Ishikawa (cell line): Measurements from ENCODE around the gene PARD3.

Experiments
- CEBPB ChIP-seq: IDR thresholded peaks from 2 replicates; pipeline ENCODE4 v1.6.1; 2012
- CREB1 ChIP-seq: IDR thresholded peaks from 2 replicates; pipeline ENCODE4 v1.6.1; 2012; ENCODE audit warnings: low read depth
- EGR1 ChIP-seq: IDR thresholded peaks from 2 replicates; pipeline ENCODE4 v1.6.1; 2012
- EP300 ChIP-seq: IDR thresholded peaks from 2 replicates; pipeline ENCODE4 v1.6.1; 2012; ENCODE audit warnings: borderline replicate concordance
- FOXM1 ChIP-seq: IDR thresholded peaks from 2 replicates; pipeline ENCODE4 v1.6.1; 2012; ENCODE audit warnings: low read depth, borderline replicate concordance
- NFIC ChIP-seq: IDR thresholded peaks from 2 replicates; pipeline ENCODE4 v1.6.1; 2012
- RAD21 ChIP-seq: IDR thresholded peaks from 2 replicates; pipeline ENCODE4 v1.6.1; 2012; ENCODE audit warnings: low read depth
- TAF1 ChIP-seq: IDR thresholded peaks from 2 replicates; pipeline ENCODE4 v1.6.1; 2012; ENCODE audit warnings: low read depth, mild to moderate bottlenecking
- TCF12 ChIP-seq: IDR thresholded peaks from 2 replicates; pipeline ENCODE4 v1.6.1; 2012; ENCODE audit warnings: low read depth
- TEAD4 ChIP-seq: IDR thresholded peaks from 2 replicates; pipeline ENCODE4 v1.6.1; 2012
- YY1 ChIP-seq: IDR thresholded peaks from 2 replicates; pipeline ENCODE4 v1.6.1; 2012; ENCODE audit warnings: low read depth
- ZBTB7A ChIP-seq: IDR thresholded peaks from 2 replicates; pipeline ENCODE4 v1.6.1; 2012; ENCODE audit warnings: low read depth
- TF ChIP-seq, protein P1 (sequence below): IDR thresholded peaks from 2 replicates; pipeline ENCODE4 v1.6.1; 2012; ENCODE audit warnings: low read depth, mild to moderate bottlenecking
- TF ChIP-seq, protein P2 (sequence below): IDR thresholded peaks from 2 replicates; pipeline ENCODE4 v1.6.1; 2012
- TF ChIP-seq, protein P3 (sequence below): IDR thresholded peaks from 2 replicates; pipeline ENCODE4 v1.6.1; 2012

PARD3 gene

DNA sequence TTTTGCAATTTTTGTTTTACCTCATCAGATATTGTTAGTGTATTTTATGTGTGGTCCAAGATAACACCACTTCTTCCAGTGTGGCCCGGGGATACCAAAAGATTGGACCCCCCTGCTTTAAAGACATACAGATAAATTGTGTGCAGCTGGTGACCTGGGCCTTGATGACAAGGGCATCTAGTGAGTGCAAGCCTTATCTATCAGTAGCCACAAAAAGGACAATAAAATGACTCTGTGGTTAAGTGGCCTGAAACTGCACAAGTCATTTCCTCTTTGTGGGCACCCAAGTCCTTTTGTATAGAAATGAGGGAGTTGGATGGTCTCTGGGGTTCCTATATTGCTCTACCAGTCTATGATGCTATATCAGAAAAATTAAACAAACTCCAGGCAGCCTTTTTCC, 98.1 kb downstream of the PARD3 start:
- TF ChIP-seq CREB1 = no peak
- TF ChIP-seq RAD21 = no peak
- no peak for TF ChIP-seq NFIC
- no peak for TF ChIP-seq FOXM1
- TF ChIP-seq, protein P1, sequence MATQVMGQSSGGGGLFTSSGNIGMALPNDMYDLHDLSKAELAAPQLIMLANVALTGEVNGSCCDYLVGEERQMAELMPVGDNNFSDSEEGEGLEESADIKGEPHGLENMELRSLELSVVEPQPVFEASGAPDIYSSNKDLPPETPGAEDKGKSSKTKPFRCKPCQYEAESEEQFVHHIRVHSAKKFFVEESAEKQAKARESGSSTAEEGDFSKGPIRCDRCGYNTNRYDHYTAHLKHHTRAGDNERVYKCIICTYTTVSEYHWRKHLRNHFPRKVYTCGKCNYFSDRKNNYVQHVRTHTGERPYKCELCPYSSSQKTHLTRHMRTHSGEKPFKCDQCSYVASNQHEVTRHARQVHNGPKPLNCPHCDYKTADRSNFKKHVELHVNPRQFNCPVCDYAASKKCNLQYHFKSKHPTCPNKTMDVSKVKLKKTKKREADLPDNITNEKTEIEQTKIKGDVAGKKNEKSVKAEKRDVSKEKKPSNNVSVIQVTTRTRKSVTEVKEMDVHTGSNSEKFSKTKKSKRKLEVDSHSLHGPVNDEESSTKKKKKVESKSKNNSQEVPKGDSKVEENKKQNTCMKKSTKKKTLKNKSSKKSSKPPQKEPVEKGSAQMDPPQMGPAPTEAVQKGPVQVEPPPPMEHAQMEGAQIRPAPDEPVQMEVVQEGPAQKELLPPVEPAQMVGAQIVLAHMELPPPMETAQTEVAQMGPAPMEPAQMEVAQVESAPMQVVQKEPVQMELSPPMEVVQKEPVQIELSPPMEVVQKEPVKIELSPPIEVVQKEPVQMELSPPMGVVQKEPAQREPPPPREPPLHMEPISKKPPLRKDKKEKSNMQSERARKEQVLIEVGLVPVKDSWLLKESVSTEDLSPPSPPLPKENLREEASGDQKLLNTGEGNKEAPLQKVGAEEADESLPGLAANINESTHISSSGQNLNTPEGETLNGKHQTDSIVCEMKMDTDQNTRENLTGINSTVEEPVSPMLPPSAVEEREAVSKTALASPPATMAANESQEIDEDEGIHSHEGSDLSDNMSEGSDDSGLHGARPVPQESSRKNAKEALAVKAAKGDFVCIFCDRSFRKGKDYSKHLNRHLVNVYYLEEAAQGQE = no peak
- TF ChIP-seq EP300 = no peak

DNA sequence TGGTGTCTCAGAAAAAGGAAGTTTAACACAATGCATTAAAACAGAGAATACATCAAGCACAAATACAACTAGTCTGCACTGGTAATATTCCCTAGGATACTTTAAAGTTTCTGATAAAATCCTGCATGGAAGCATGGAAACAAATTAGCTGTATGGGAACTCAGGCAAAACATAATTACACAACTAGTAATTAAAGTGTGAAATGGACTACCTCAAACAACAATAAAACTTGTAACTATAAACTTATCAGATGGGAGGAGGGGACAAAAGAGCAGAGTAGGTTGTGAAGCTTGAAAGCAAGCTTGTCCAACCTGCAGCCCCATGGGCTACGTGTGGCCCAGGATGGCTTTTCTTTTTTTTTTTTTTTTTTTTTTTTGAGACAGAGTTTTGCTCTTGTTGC, 98.9 kb downstream of the PARD3 start:
- TF ChIP-seq CEBPB = no peak
- TF ChIP-seq YY1 = no peak
- no peak for TF ChIP-seq TEAD4
- TF ChIP-seq EGR1 = no peak
- TF ChIP-seq NFIC = no peak
- TF ChIP-seq, protein P1 = no peak
- TF ChIP-seq TCF12 = no peak
- TF ChIP-seq RAD21 = no peak
- no peak for TF ChIP-seq TAF1
- TF ChIP-seq ZBTB7A = no peak
- no peak for TF ChIP-seq CREB1
- TF ChIP-seq, protein P2, sequence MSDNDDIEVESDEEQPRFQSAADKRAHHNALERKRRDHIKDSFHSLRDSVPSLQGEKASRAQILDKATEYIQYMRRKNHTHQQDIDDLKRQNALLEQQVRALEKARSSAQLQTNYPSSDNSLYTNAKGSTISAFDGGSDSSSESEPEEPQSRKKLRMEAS = no peak
- no peak for TF ChIP-seq EP300

DNA sequence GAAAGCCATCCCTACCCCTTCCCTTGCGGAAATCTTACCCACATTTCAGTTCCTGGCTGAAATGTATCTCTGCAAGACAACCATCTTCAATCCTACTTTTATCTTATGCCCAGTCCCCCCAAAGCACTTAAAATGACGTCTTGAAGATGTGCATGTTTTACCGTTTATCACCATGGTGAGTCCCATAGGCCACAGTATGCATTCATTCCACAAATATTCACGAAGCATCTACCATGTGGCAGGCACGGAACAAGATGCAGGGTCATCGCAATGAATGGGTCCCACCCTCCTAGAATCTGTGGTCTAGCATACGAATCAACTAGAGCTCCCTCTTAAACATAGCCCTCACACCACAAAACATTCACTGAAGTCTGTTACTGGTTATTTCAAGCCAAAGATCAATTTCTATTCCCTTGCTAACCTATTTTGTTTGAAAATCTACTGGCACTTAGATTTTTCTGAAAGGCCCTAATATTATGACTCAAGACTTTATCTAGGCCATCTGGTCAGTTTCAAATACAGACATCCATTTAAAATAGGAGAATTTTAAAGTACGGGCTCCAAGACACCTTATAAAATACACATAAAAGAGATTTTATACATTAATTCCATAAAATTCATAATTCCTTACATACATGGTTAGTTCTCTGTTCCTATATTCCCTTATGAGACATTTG, 99.4 kb downstream of the PARD3 start:
- TF ChIP-seq TEAD4 = no peak
- TF ChIP-seq YY1 = no peak
- TF ChIP-seq RAD21 = no peak
- TF ChIP-seq CREB1 = no peak

DNA sequence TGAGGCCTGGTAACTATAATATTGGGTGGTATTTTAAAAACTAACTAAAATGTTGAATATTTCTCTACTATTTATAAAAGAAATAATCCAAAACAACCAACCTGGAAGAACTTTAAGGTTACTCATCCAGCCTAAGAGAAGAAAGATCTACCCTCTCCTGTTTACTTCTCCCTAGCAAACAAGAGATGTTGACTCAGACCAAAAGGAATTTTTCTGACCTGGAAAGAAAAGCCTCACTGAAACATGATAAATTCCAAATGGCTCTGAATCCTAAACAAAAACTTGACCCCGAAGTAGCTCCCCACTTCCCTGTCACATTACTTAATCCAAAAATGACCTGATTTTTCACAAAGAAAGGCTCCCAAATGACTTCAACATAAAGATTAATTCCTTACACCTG, 101.2 kb downstream of the PARD3 start:
- TF ChIP-seq NFIC (no peak), RAD21 (no peak), YY1 (no peak), TCF12 (no peak), CREB1 (no peak), EGR1 (no peak), TAF1 (no peak), EP300 (no peak), FOXM1 (no peak), CEBPB (no peak), TEAD4 (no peak), ZBTB7A (no peak)
- TF ChIP-seq, protein P2 = no peak
- TF ChIP-seq, protein P3, sequence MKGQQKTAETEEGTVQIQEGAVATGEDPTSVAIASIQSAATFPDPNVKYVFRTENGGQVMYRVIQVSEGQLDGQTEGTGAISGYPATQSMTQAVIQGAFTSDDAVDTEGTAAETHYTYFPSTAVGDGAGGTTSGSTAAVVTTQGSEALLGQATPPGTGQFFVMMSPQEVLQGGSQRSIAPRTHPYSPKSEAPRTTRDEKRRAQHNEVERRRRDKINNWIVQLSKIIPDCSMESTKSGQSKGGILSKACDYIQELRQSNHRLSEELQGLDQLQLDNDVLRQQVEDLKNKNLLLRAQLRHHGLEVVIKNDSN = no peak
- TF ChIP-seq, protein P1 = no peak

DNA sequence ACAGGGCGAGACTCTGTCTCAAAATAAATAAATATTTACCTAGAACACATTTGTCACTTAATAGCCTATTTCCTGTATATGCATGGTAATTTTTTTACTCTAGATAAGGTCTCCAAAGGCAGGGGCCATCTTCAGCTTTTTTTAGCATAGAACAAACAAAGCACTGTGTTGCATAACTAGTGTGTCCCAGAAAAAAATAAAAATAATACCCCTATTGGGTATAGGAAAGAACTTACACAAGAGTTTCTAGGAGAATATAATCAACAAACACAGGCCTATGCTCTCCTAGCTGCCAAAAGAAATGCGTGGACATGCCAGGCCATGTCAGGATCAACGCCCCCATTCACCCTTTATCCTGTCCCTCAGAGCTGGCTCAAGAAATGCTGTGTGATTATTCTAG, 103.6 kb downstream of the PARD3 start:
- TF ChIP-seq, protein P2 = no peak
- TF ChIP-seq, protein P1 = no peak
- no peak for TF ChIP-seq RAD21
- no peak for TF ChIP-seq CEBPB
- no peak for TF ChIP-seq CREB1
- TF ChIP-seq FOXM1 = no peak
- no peak for TF ChIP-seq TAF1
- no peak for TF ChIP-seq YY1
- no peak for TF ChIP-seq EP300
- TF ChIP-seq, protein P3 = no peak
- no peak for TF ChIP-seq NFIC
- no peak for TF ChIP-seq EGR1
- TF ChIP-seq ZBTB7A = no peak
- no peak for TF ChIP-seq TEAD4
